Head of caudate nucleus (tissue), 42 donors: ENCODE measurements around the gene TGIF2LX.
"Not testable (repeated sequence)": the region's sequence is repeated elsewhere in the genome, so short reads cannot be mapped to it uniquely, and the experiment has no call there.

Experiments
- DNase-seq, 42 donors: peaks; one replicate each; pipeline versions ENCODE4 v3.0.0 to v3.0.0-alpha.2; 2020 to 2021; ENCODE audit warnings: mixed read lengths in 7 of 42
- intact Hi-C: fragments of 100-400 bp; cut with DNase I; formaldehyde crosslinking; loops from one replicate; pipeline ENCODE4 v1.15.0; 2022

Gene TGIF2LX

GRCh38 chrX:89921665-89922064, at the start of gene TGIF2LX:
Gene TGIF2LX, plus strand, starts transcription at chrX:89921908. Its CDS starts 178 bp downstream, at chrX:89922086.
- intact Hi-C loops, DNase-seq: not testable (repeated sequence)

- intact Hi-C loops, DNase-seq: not testable (repeated sequence)
Measured at GRCh38 chrX:89922338-89922934, 728 bp downstream of the TGIF2LX start.

GRCh38 chrX:89943077-89943476, 21.4 kb downstream of the TGIF2LX start:
- intact Hi-C loops, DNase-seq: not testable (repeated sequence)

GRCh38 chrX:89965588-89965987, 43.9 kb downstream of the TGIF2LX start:
- DNase-seq, intact Hi-C loops: not testable (repeated sequence)
